ENCODE results near the gene SPAG5. TPM values are rescaled to one million over a fixed set of nuclear protein-coding genes. Genes with fewer than 3 reads are reported as not detected.
A peak's percentile ranks its signal among the peaks of the same experiment; 100 is the strongest.

The SPAG5 gene, protein sequence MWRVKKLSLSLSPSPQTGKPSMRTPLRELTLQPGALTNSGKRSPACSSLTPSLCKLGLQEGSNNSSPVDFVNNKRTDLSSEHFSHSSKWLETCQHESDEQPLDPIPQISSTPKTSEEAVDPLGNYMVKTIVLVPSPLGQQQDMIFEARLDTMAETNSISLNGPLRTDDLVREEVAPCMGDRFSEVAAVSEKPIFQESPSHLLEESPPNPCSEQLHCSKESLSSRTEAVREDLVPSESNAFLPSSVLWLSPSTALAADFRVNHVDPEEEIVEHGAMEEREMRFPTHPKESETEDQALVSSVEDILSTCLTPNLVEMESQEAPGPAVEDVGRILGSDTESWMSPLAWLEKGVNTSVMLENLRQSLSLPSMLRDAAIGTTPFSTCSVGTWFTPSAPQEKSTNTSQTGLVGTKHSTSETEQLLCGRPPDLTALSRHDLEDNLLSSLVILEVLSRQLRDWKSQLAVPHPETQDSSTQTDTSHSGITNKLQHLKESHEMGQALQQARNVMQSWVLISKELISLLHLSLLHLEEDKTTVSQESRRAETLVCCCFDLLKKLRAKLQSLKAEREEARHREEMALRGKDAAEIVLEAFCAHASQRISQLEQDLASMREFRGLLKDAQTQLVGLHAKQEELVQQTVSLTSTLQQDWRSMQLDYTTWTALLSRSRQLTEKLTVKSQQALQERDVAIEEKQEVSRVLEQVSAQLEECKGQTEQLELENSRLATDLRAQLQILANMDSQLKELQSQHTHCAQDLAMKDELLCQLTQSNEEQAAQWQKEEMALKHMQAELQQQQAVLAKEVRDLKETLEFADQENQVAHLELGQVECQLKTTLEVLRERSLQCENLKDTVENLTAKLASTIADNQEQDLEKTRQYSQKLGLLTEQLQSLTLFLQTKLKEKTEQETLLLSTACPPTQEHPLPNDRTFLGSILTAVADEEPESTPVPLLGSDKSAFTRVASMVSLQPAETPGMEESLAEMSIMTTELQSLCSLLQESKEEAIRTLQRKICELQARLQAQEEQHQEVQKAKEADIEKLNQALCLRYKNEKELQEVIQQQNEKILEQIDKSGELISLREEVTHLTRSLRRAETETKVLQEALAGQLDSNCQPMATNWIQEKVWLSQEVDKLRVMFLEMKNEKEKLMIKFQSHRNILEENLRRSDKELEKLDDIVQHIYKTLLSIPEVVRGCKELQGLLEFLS
- 84.5 and 93.0 TPM in 2 replicates for total RNA-seq (2014; rRNA removed; shearing (Covaris generic))
- polyA plus RNA-seq (2015; cell fraction: cytosol; rRNA removed), result 50.4 and 53.9 TPM in 2 replicates
- polyA plus RNA-seq (2015; cell fraction: nucleus; rRNA removed), result 143 and 168 TPM in 2 replicates

DNA sequence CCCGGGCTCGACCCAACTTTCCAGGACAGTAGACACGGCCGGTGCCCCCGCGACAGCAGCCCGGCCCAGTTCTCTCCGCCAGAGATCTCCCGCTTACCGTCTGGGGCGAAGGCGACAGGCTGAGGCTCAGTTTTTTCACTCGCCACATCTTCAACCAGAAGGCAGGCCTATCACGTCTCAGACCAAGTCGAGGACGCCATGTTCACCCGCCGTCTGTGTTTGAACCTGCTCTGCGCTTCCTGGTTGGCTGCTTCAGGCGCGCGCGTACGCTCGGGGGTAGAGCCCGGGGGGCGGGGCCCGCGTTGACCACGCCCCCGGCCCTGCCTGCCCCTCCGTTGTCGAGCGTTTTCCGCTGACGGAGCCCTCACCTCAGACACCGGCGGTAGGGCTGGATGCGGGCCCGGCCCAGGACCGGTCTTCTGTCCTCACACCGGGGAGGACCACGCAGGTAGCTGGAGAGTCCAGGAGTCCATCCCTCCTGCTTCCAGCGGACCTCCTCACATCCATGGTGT lies at the start of gene SPAG5:
TSS of gene SPAG5 (minus strand) at position 227 of the 512 bp plus-strand sequence. CDS start at position 148, 79 bp downstream.
- DNase-seq (ENCODE audit: low read depth), result peak; percentile 96

DNA sequence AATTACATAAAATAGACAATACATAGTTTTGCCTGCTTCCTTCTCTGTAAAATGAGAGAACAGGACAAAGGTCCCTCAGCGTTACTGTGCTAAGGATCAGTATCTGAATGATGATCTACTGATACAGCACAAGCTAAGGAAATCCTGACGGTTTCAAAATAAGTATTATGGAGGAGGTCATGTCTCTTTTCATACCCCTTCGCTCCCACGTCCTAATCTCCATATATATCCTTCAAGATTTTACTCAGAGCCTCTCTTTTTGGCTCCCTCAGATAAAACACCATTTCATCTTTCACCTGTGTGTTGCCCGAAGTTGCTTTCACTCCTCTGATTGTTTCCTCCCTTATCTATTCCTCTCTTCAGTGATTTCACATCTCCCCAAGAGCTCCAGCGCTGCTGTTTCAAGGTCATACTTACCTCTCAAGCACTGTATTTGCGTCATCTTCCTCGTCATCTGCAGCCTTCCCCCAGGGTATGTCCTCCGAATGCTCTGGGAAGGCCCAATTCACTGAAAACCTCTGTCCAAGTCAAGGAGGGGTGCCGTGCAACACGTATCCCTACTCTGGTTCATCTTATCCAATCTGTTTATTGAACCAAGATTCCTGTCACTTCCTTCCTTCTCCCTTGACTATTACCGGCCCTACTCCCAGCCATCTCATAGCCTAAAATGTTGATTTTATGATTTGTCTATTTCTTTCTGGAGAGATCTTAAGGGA lies 47.4 kb upstream of the SPAG5 start:
- DNase-seq (ENCODE audit: low read depth), result no peak

DNA sequence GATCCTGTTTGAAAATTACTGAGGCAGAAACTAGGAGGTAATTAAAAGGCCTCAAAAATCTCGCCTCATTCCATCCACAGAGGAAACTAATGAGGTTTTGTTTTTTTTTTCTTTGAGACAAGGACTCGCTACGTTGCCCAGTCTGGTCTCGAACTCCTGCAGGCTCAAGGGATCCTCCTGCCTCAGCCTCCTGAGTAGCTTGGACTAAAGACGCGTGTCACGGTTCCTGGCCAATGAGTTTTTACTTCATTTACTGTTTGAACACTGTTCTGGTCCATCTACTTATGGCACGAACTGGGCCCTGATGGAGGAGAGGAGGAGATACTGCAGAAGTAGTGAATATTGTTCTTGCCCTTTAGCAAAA lies 46.7 kb upstream of the SPAG5 start:
- no peak for DNase-seq (ENCODE audit: low read depth)

DNA sequence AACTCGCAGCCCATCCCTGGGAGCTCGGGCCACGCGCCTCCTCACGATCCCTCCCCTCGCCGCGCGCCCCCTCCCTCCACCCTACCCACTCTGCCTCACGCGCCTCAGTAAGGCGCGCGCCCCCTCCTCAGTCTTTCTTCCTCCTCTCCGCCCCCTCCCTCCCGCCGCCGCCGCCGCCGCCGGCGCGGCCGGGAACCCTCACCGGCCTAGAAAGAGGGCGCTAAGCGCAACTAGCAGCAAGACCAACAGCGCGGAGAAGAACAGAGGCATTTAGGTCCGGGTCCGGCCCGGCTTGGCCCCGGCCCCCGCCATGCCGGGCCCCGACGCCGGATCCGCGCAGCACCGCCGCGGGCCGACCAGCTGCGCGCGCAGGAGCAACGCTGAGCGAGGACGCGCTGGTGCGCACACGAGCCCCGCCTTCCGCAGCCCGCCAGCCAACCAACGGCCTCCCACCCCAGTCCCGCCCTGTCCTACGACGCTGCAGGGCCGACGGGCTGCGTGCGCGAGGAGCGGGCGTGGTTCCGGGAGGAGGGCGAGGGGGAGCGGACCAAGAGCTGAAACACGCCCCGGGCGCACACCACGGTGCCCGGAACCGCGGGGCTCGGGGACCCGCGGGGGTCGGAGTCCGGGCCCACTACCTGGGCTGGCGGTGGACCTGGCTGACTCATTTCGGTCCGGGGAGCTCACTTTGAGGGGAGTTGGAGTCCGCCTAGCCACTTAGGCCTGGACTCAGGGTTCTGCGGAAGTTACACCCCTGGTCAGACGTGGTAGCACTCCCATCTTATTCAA lies 46.2 kb upstream of the SPAG5 start, which contains the start of gene BLTP2:
TSS of gene BLTP2 (minus strand) at position 372 of the 789 bp plus-strand sequence. CDS start at position 270, 102 bp downstream.
- DNase-seq (ENCODE audit: low read depth), result peak; percentile 89

DNA sequence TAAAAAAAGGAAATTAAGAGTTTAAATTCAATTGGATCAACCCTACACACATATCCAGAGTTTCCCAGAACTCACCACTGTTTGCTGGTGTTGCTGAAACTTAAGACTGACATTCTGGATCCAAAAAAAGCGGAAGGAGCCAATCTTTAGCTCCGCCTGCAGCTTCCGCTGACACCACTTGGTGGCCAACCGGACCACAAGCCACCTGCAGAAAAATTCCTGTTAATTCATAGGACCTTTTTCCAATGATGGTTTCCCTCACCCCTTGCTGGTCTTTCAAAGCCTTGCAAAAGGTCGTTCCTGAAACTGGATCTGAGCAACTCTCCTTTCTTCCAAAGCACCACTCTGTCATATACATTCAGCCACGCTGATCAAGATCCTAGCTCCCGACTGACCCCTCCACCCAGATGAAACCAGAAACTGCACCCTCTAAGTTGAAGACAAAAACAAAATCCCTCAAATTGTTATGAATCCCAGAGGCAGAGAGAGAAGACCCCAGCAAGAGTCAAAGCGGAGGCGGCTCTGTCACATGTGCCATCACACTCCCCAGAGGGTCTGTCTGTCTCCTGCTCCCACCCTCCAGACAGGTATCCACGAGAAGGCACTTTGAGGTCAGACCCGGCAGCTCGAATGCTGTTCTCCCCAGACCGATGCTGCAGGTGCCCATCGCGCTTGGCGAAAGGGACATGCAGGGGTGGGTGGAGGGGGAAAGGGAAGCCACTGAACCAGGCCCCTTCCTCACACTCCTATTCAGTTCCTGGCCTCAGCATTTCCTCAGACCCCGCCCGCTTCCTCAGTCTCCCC lies 45.4 kb upstream of the SPAG5 start:
- DNase-seq (ENCODE audit: low read depth), result peak; percentile 51

DNA sequence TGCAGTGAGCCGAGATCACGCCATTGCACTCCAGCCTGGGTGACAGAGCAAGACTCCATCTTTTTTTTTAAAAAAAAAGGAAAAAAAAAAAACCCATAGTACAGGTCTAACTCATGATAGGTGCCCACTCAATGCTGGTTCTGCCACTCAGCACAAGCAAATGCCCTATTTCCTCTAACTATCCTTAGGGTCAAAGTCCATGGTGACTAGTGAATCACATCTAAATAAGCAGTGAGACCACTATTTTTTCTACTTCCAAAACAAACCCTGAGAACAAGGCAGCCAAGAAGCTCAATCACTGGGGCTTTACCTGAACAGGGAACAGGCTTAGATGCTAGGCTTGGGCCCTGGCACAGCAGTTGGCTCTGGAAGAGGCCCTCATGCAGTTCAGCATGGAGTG lies 42.8 kb upstream of the SPAG5 start:
- no peak for DNase-seq (ENCODE audit: low read depth)

DNA sequence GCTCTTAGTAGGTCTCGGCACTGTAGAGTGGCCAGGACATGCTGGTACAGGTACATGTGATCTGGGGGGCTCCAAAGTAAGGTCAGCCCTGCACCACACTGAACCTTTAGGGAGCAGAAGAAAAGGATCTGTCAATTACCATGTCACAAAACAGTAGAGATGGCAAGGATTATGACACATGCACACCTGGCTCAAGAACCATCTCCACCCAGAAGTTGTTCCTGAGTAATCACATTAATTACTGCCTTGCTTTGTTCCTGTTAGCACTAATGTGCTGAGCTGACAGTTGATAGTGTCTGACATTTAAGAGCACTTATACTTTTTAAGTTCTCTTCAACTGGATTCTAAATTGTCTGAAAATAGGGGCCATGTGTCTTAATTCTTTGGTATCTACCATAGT lies 36.7 kb upstream of the SPAG5 start:
- no peak for DNase-seq (ENCODE audit: low read depth)

DNA sequence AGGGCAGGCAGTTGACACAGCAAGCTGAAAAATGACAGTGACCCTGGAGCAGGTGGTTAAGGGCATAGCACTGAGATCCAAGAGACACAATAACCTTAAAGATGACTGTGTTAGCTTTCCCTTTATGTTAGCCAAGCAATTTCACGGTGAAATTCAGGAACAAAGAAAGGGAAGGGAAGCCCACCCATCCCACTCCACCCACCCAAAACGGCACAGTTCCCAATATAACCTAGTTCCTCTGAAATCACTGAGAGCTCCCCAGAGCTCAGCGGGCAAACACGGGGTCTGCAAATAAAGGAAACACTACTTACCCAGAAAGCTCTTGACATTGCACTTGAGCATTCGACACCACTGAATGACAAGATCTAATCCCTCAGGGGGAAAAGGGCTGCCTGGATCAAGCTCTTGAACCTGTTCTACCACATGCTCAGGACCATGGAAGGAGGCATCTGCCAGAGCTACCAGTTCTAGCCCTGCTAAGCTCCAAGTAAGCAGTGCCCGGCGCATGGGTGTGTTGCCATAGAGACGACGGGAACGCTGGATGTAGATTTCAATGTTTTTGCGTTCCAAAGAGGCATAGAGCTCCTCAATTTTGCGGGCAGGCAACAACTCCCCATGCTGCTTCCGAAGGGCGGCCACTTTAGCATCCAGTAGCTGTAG lies 35.5 kb upstream of the SPAG5 start:
- no peak for DNase-seq (ENCODE audit: low read depth)

DNA sequence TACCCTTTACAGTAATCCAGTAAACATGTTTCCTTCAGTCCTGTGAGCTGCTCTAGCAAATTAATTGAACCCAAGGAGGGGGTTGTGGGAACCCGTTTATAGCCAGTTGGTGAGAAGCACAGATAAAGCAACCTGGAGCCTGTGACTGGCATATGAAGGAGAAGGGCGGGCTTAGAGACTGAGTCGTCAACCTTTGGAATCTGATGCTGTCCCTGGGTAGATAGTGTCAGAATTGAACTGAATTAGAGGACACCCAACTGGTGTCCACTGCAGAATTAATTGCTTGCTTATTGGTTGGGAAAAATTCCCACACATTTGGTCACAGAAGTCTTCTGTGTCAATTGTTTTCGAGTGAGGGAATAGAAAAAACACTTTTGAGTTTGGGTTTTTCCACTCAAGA lies 28.0 kb upstream of the SPAG5 start:
- DNase-seq (ENCODE audit: low read depth), result no peak

DNA sequence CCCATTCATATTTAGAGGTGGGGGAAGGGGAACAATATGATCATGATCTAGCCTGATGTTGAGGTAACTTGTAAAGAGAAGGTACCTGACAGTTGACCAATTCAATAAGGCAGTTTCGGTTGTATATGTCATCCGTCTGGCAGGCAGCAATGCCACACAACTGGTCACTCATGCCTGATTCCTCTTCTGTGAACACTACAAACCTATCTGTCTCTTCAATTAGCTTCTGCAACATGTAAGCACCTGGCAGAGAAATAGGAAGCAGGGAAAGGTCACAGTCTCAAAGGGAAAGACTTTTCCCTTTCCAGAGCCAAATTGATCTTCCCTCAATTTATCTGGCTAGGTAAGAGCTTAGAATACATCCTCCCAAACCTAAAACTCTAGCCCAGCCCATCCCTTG lies 25.3 kb upstream of the SPAG5 start:
- DNase-seq (ENCODE audit: low read depth), result no peak

DNA sequence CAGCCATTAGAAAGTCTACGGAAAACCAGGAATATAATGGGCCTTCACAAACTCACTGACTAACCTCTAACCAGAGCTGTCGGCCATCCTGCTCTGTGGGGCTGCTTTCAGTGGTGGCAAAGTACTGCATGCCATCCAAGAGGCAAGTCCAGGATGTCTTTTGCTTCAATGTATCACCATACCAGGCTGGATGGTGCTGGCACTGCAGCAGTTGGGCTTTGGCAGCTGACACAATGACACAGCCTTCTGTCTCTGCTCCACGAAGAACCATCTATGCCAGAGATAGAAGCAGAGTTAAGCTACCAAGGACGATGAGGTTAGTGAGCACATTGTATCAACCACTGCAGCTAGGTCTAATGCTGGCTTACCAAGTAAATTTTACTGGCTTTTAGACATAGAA lies 24.9 kb upstream of the SPAG5 start:
- DNase-seq (ENCODE audit: low read depth), result no peak

DNA sequence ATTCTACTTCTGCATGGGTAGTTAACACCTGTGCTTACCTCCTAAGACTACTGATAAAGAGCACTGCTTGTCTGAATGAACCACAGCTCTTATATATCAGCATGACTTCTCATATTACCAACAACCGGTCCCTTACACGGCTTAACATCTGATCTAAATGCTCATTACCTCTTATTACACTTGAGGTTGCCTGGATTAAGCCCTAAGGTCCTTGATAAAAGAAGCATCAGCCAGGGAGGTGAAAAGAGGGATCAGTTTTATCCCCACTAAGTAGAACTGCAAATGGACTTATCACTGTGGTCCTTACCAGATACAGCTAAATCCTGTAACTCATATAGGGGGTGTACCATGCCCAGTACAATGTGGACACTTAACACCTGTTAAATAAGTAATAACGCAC lies 23.4 kb upstream of the SPAG5 start:
- no peak for DNase-seq (ENCODE audit: low read depth)

DNA sequence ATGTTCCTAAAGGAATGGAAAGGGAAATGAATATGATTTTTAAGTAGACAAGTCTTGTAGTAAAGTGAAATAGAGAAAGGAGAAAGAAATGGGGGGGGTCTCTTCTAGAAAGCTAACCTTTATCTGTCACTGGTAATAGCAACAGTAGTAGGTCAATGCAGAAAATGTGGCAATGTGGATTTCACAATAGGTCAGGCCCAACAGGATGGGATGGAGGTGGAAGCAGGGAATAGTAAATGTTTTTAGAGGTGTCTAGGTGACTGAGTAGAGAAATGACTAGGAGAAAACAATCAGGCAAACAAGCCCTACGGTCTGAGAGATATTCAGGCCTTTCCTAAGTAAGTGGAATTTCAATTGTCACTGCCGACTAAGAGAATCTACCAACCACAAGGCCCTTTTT lies 21.2 kb upstream of the SPAG5 start:
- no peak for DNase-seq (ENCODE audit: low read depth)

DNA sequence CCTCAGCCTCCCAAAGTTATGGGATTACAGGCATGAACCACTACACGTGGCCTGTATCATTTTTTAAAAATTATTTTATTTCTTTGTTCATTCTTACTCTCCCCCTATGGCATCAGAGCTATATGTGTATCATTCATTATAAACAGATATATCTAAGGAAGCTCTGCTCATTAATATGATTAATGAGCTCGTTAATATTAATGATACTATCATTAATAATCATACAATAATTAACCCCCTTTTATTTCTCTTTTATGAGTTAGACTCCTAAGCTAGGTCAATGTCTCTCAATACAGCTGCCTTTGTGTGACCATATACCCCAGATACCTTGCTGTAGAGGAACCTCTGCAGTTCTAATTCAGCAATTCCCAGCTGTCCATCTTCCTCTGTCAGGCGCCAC lies 19.6 kb upstream of the SPAG5 start:
- no peak for DNase-seq (ENCODE audit: low read depth)

DNA sequence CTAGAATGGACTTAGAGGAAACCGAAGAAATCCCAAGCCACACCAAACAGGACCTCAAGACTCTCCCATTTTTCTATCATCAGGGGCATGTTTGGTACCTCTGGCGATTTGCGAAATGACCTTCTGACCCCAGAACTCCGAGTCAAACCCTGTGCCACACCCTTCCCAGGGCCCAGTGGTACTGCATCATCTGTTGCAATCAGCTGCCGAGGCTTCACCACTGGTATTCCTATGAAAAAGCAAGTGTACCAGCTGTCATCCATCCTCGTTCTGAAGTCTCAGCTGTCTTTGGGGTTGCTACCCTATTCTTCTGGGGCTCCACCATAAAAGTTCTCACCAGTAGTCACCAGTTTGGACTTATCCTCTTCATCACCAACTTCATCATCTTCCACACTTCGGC lies 17.5 kb upstream of the SPAG5 start:
- no peak for DNase-seq (ENCODE audit: low read depth)

DNA sequence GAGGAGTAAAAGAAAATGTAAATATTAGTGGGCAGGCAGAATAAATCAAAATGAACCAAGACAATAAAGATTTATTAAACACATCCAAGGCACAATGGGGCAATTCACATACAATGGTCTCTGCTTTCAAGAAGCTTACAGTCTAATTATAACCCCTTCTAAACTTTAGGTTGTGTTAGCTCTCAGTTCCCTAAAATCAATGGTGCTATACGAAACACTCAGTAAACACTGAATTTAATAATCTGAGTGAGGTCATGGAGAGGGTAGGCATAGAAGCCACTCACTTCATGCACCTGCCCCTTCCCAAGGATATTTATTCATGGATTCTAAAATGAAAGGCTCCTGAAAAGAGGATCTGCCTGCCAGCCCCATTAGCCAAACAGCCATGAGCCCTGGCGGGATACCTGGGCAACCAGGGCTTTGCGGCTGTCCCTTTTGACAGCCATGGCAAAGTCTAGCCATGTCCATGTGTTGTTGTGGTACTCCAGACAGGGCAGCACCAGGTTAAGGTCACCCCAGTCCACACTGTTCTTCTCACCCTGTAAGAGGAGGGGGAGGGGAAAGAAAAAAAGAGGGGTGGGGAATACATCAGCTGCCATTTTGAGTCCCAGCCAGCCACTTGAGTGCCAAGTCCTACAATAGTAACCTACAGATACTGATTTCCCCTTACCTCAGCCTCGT lies 16.6 kb upstream of the SPAG5 start:
- no peak for DNase-seq (ENCODE audit: low read depth)

DNA sequence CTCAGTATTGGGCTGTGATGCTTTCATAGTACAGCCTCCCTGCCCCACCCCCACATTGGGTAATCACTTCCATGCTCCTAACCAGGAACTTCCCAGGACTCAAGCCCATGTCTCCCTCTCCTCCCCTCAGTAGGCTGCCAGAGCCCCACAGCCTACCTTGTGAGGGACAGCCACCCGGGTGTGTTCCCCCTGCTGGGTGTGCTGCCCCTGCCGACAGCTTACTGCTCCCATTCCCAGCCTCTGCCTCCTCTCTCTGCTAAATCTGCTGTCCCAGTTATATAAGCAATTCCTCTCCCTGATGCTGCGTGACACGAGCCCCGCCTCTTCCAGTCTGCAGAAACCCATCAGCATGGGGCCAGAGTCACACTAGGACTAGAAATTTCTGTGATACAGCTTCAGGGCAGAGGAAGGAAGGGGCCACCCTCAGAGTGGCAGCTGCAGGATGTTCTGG lies 15.1 kb upstream of the SPAG5 start, which contains the start of gene RSKR:
TSS of gene RSKR (minus strand) at position 255 of the 451 bp plus-strand sequence. CDS start at position 231, 24 bp downstream.
- no peak for DNase-seq (ENCODE audit: low read depth)

All from HT1080 (cell line).